ENCODE results near the gene TMEM101.
"Not testable (repeated sequence)": the region's sequence is repeated elsewhere in the genome, so short reads cannot be mapped to it uniquely, and the experiment has no call there.

Gene TMEM101

DNA sequence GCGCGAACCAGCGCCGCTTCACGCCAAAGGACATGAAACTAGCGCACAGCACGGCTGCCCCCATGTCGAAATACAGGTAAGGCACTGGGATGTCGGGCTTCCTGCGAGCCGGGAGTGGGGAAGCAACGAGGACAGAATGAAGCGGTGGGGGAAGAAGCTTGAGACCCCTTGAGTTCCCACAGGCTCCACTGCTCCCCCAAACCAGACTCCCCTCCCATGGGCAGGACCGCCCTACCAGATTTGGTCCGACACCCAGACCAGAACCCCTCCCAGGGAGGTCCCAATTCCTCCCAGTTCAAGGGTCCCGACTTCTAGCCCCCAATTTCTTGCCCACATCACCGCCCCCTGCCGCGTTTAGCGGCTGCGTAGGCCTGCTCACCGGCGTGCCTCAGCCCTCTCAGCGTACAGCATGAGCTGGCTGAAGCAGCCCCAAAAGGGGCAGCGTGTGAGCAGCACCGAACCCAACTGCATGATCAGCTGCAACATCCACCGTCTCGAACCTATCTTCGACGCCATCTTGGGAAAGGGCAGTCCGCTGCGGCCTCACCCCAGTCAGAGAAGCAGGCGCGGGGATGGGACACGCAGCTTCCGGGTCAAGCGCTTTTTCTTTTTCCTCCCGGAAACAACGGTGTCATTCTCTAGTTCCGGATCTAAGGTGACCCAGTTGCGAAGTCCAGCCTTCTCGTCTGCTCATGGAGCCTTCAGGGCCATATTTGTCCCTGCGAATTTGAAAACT is at the start of gene TMEM101:
TMEM101 (minus strand) TSS at position 527 of the 736 bp plus-strand sequence; CDS start at position 516, 11 bp downstream.
- DNase-seq (ENCODE audit: low spot score) = peak; percentile 93

DNA sequence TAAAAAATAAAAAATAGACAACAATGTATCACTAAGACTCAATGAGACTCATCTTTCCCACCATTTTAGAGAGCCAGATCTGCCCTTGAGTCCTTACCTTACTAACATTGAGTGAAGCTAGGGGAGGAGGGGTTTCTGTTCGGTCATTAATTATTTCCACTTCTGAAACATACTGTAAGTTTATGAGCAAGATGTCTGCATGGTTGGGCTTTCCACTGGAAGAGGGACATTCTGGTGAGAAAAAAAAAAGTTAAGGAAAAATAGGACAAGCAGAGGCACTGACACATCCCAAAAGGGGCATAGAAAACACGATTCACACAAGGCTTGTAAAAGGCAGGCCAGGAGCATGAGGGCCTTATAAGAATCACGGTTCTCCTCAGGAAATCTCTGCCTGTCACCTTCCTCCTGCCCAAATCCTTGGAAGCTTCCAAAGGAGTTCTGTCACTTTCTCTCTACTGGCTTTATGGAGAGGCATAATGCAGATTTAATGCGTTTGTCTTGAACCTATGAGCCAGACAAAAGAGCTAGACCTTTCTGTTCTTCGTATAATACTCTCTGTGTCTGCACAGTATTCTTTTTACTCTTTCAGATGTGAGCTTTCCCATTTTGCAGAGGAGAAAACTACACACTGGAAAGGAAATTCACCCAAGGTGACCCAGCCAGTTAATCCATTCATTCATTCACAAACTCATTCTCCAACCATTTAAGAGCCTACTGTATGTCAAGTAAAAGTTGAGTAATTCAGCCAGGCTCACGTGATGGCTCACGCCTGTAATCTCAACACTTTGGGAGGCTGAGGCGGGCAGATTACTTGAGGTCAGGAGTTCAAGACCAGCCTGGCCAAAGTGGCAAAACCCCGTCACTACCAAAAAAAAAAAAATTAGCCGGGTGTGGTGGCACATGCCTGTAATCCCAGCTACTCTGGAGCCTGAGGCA is 49.2 kb upstream of the TMEM101 start:
- no peak for DNase-seq (ENCODE audit: low spot score)

GRCh38 chr17:44062871-44063270 is 48.1 kb upstream of the TMEM101 start:
- DNase-seq (ENCODE audit: low spot score) = no peak

GRCh38 chr17:44061446-44061845 is 46.7 kb upstream of the TMEM101 start:
- no peak for DNase-seq (ENCODE audit: low spot score)

- no peak for DNase-seq (ENCODE audit: low spot score)
These were observed 44.5 kb upstream of the TMEM101 start for GRCh38 chr17:44059101-44059892.

GRCh38 chr17:44053125-44053872 is 38.5 kb upstream of the TMEM101 start:
- no peak for DNase-seq (ENCODE audit: low spot score)

DNA sequence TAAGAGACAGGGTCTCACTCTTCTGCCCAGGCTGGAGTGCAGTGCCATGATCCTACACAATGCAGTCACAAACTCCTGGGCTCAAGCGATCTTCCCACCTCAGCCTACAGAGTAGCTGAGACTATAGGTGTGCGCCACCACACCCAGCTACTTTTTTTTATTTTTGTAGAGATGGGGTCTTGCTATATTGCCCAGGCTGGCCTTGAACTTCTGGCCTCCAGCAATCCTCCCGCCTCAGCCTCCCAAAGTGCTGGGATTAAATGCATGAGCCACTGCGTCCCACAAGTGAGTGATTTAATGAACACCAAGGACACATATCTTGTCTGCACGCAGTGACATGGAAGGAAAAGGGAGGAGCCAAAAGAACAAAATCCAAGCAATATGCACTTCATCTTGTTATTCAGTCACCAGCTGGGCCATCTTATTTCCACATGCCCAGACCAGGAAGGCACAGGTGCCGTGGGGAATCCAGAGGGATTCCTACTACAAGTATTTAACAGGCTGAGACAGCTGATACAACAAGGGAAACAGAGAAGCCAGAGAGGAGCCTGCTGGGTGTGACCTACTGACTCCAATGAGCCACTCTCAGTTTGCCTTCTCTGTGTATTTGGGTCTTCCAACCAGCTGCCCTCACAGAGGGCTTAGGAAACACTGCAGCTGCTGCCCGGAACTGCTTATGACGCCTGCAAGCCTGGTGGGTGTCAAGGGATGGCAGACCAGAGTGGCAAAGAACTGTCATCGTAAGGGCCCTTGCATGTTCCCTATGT is 34.7 kb upstream of the TMEM101 start:
- no peak for DNase-seq (ENCODE audit: low spot score)

GRCh38 chr17:44046893-44047292 is 32.1 kb upstream of the TMEM101 start:
- DNase-seq (ENCODE audit: low spot score) = not testable (repeated sequence)

DNA sequence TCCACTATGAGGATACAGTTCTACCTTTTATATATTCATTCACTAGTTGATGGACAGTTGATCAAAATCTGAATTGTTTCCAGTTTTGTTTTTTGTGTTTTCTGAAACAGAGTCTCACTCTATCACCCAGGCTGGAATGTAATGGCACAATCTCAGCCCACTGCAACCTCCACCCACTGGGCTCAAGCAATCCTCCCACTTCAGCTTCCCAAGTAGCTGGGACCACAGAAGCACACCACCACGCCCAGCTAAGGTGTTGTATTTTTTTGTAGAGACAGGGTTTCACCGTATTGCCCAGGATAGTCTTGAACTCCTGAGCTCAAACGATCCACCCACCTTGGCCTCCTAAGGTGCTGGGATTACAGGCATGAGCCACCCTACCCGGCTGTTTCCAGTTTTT is 30.7 kb upstream of the TMEM101 start:
- no peak for DNase-seq (ENCODE audit: low spot score)

DNA sequence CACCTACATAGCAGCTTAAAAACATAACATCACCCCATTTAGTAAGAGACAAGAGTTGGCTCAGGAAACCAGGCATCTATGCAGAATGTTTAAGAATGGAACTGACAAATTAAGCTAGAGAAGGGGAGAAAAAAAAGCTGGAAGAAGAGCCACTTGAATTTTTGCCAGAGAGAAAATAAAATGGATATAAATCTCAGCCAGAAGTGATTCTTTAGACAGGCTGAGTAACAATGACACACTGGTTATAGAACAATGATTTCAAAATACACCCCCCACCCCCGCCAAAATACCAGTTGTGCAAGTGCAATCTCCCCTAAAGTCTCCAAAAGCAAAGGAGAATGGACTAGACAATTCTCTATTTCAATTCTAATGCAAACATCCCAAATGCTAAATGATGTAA is 29.3 kb upstream of the TMEM101 start:
- DNase-seq (ENCODE audit: low spot score) = peak; percentile 30

DNA sequence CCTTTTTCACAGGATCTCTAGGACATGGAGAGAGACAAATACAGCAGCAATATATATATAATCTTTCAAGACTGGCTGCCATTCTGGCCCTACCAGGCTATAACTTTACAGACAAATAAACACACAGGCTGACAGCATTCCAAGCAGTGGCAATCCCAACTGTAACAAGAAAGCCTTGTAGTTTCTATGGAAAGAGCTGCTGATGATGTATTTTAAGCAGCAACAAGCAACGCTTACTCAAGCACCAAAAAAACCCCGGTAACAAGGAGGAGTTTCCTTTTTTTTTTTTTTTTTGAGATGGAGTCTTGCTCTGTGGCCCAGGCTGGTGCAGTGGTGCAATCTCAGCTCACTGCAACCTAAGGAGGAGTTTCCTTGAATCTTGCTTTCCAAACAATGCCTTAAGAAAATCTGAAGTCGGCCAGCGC is 28.5 kb upstream of the TMEM101 start:
- no peak for DNase-seq (ENCODE audit: low spot score)

DNA sequence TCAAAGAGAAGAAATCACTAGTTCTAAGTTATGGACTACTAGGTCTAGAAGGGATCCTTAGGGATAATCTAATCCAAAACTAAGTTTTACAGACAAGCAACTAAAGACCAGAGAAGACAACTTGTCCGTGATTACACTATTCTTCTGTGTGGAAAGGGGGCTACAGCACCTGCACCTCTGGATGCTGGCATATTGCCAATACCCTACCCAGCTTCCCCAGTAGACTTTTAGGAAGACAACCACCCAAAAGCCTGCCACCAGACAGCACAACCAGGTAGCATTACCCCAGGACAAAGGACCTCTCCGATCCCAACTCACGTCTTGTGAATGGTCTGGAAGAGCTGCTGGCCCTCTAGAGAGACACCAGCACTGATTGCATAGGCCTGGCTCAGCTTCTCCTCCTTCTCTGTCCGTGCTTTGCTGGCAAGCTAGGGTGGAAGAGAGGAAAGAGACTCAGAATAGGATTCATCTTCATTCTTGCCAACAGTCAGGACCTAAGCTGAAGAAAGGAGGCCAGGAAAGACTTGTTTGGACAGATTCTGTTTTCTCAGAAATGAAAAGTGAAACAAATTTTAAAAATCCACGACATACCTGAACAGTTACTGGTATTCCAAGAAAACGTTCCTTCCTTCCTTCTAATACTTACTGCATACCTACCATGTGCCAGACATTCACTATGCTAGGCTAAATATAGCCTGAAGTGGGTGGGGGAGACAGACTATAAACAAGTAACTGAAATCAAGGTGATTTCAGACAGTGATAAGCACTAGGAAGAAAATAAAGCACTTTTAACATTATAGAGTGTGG is 25.3 kb upstream of the TMEM101 start:
- peak; percentile 52 for DNase-seq (ENCODE audit: low spot score)

GRCh38 chr17:44038604-44039011 is 23.8 kb upstream of the TMEM101 start:
- DNase-seq (ENCODE audit: low spot score) = peak; percentile 41

DNA sequence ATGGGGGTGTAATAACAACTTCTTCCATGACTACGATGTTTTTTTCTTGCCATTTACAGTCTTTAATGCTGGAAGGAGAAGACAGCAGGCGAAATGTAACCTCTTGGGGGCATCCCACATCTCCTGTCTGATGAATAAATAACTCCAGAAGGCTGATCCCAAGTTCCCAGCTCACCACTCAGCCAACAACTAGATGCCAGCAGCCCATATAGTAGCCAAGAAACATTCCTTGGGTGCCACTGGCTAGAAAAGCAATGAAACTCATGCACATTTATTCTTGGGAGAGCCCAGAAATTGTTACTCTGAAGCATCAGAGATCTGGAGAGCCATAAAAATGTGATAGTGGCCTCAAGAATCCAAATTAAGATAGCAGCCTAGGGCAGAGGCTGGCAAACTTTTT is 22.7 kb upstream of the TMEM101 start:
- no peak for DNase-seq (ENCODE audit: low spot score)

- not testable (repeated sequence) for DNase-seq (ENCODE audit: low spot score)
These were observed 19.9 kb upstream of the TMEM101 start for GRCh38 chr17:44034688-44035087.

- peak; percentile 76 for DNase-seq (ENCODE audit: low spot score)
These were observed 19.2 kb upstream of the TMEM101 start for GRCh38 chr17:44033861-44034408.

DNA sequence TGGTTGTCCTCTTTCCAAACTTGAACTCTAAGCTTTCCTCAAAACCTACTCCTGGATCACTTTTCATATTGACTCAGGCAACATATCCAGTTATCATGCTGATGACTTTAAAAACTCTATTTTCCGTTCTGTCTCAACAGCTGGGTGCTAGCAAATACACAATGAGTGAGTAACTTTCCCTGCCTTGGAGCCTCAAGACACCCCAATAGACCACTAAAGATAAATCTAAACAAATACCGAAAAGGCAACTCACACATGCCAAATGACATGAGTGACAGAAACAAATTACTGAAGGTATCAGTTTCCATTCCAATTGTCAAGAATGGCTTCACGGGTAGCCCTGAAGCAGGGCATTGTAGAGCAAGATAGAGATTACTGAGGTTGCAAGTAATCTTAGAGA is 15.7 kb upstream of the TMEM101 start:
- DNase-seq (ENCODE audit: low spot score) = no peak

- DNase-seq (ENCODE audit: low spot score) = no peak
These were observed 15.0 kb upstream of the TMEM101 start for GRCh38 chr17:44029736-44030135.

DNA sequence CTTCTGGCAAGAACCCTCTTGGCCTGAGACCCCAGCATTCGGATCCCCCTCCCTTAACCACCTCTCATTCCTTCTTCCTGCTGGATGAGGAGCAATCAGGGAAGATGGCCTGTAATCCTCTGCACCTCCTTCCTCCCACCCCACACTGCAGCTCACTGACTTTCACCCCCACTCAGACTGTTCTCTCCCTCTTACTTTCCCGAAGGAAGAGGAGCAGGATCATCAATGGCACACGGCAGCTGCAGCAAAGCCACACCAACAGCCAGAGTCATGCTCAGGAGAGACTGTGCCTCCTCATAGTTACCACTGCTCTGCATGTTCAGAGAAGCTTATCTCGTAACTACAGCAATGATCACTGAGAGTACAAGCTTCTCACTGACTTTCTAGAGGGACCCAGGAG is 10.1 kb upstream of the TMEM101 start:
- DNase-seq (ENCODE audit: low spot score) = no peak

GRCh38 chr17:44024271-44024663 is 9.5 kb upstream of the TMEM101 start:
- DNase-seq (ENCODE audit: low spot score) = no peak

All from kidney tubule cell (primary cell).